WTC11 (cell line): ENCODE measurements around the gene ATP9A. TPM values are rescaled to one million over a fixed set of nuclear protein-coding genes. Genes with fewer than 3 reads are reported as not detected.
A peak's percentile ranks its signal among the peaks of the same experiment; 100 is the strongest.

Experiments used
- ATAC-seq: fragments of 200-7000 bp; cut with Tn5 transposase; 2 replicates; pipeline ENCODE4 v1.10.0; 2021; ENCODE audit warnings: mild to moderate bottlenecking, moderate library complexity
- CTCF ChIA-PET: fragments of 300-600 bp; sonication (Branson Sonifier 250); formaldehyde crosslinking; loops from one replicate; lab custom pipeline; 2021; ENCODE audit warnings: antibody characterized with exemption; lab: Charles Lee
- POLR2A ChIA-PET: fragments of 350-600 bp; sonication (Branson Sonifier 250); formaldehyde crosslinking; loops from one replicate; lab custom pipeline; 2021; ENCODE audit warnings: antibody characterized with exemption; lab: Charles Lee
- DNase-seq: peaks from one replicate; pipeline ENCODE4 v3.0.0; 2021; ENCODE audit warnings: low spot score
- H3K27ac Mint-ChIP-seq: 2 replicates; pipeline ENCODE4 v1.8.0; 2021; ENCODE audit warnings: mixed read lengths
- H3K27me3 Mint-ChIP-seq: 2 replicates; pipeline ENCODE4 v1.8.0; 2021; ENCODE audit warnings: low read depth, mild to moderate bottlenecking, moderate library complexity, mixed read lengths
- H3K36me3 Mint-ChIP-seq: 2 replicates; pipeline ENCODE4 v1.8.0; 2021; ENCODE audit warnings: mixed read lengths
- H3K4me1 Mint-ChIP-seq: 2 replicates; pipeline ENCODE4 v1.8.0; 2022; ENCODE audit warnings: mixed read lengths
- H3K4me3 Mint-ChIP-seq: 2 replicates; pipeline ENCODE4 v1.8.0; 2021; ENCODE audit warnings: mild to moderate bottlenecking, moderate library complexity, mixed read lengths
- H3K9me3 Mint-ChIP-seq: 2 replicates; pipeline ENCODE4 v1.8.0; 2021; ENCODE audit warnings: mixed read lengths
- AR ChIP-seq: fragments of 250-450 bp; sonication (Bioruptor Pico); IDR thresholded peaks from 2 replicates; pipeline ENCODE4 v1.9.0; 2021; ENCODE audit warnings: mild to moderate bottlenecking
- ATF3 ChIP-seq: sonication (generic); formaldehyde crosslinking; conservative IDR thresholded peaks from 2 replicates; pipeline ENCODE4 v1.8.1; 2022; ENCODE audit warnings: mild to moderate bottlenecking, missing genetic modification reagents
- ATF6 ChIP-seq: sonication (generic); formaldehyde crosslinking; IDR thresholded peaks from 2 replicates; pipeline ENCODE4 v1.8.1; 2023; ENCODE audit warnings: mild to moderate bottlenecking, missing genetic modification reagents
- CTCF ChIP-seq: fragments of 200-600 bp; IDR thresholded peaks from 2 replicates; pipeline ENCODE4 v1.8.0; 2022; ENCODE audit warnings: antibody characterized with exemption
- E2F1 ChIP-seq: sonication (generic); formaldehyde crosslinking; IDR thresholded peaks from 2 replicates; pipeline ENCODE4 v1.8.0; 2022; ENCODE audit warnings: mild to moderate bottlenecking, missing genetic modification reagents
- ELF4 ChIP-seq: sonication (generic); formaldehyde crosslinking; IDR thresholded peaks from 2 replicates; pipeline ENCODE4 v1.8.1; 2022; ENCODE audit warnings: low read depth, mild to moderate bottlenecking, moderate library complexity, missing genetic modification reagents
- EMX1 ChIP-seq: fragments of 250-450 bp; sonication (Bioruptor Pico); IDR thresholded peaks from 2 replicates; pipeline ENCODE4 v1.8.0; 2021; ENCODE audit warnings: mild to moderate bottlenecking
- IRF2 ChIP-seq: sonication (generic); formaldehyde crosslinking; IDR thresholded peaks from 2 replicates; pipeline ENCODE4 v1.8.0; 2022; ENCODE audit warnings: low read depth, missing genetic modification reagents, borderline replicate concordance
- KAT7 ChIP-seq: sonication (generic); formaldehyde crosslinking; IDR thresholded peaks from 2 replicates; pipeline ENCODE4 v1.8.1; 2023; ENCODE audit warnings: missing genetic modification reagents, mild to moderate bottlenecking, borderline replicate concordance
- SMAD4 ChIP-seq: sonication (generic); formaldehyde crosslinking; IDR thresholded peaks from 2 replicates; pipeline ENCODE4 v1.8.0; 2022; ENCODE audit warnings: mild to moderate bottlenecking, missing genetic modification reagents
- TP53 ChIP-seq: sonication (generic); formaldehyde crosslinking; IDR thresholded peaks from 2 replicates; pipeline ENCODE4 v1.8.1; 2023; ENCODE audit warnings: mild to moderate bottlenecking, missing genetic modification reagents
- ZNF121 ChIP-seq: sonication (generic); formaldehyde crosslinking; IDR thresholded peaks from 2 replicates; pipeline ENCODE4 v1.8.0; 2023; ENCODE audit warnings: missing genetic modification reagents
- ZNF396 ChIP-seq: fragments of 250-450 bp; sonication (Bioruptor Pico); IDR thresholded peaks from 2 replicates; pipeline ENCODE4 v1.8.0; 2021; ENCODE audit warnings: mild to moderate bottlenecking, moderate library complexity, borderline replicate concordance
- ZNF416 ChIP-seq: fragments of 250-450 bp; sonication (Bioruptor Pico); IDR thresholded peaks from 2 replicates; pipeline ENCODE4 v1.9.0; 2021; ENCODE audit warnings: mild to moderate bottlenecking, inconsistent platforms
- ZNF512 ChIP-seq: sonication (generic); formaldehyde crosslinking; IDR thresholded peaks from 2 replicates; pipeline ENCODE4 v1.8.1; 2022; ENCODE audit warnings: missing genetic modification reagents, borderline replicate concordance
- ZNF532 ChIP-seq: fragments of 250-450 bp; sonication (Bioruptor Pico); IDR thresholded peaks from 2 replicates; pipeline ENCODE4 v1.9.0; 2021; ENCODE audit warnings: mild to moderate bottlenecking, borderline replicate concordance
- ZNF671 ChIP-seq: fragments of 250-450 bp; sonication (Bioruptor Pico); IDR thresholded peaks from 2 replicates; pipeline ENCODE4 v1.8.0; 2021; ENCODE audit warnings: mild to moderate bottlenecking
- total RNA-seq: library from RNA; stranded (reverse); gene quantifications from 3 replicates; pipeline ENCODE4 v1.2.3, GENCODE V29; 2021

Gene ATP9A
- total RNA-seq, 1 experiment from 2014 or later: 5.0 TPM

- Mint-ChIP-seq H3K9me3 (no peaks in the 10 kb centered on the region), H3K27ac (no peak overlapping the region; the same call in 1 of the 2 replicates), H3K27me3 (no peaks in the 10 kb centered on the region), H3K36me3 (no peaks in the 10 kb centered on the region), H3K4me3 (no peak overlapping the region), H3K4me1 (0 out of 2 replicates have a peak, but pooled peaks cover 5% of the 10 kb centered on the region)
- DNase-seq: no peak
- CTCF ChIA-PET: interaction anchor here (0.7 to 1.9 kb wide), 3 partner anchors 9 to 70 kb away, joined by 3 to 13 read pairs (median 3); no protein-coding TSS in a partner anchor
- peak; percentile 60 for ATAC-seq
- no peak for TF ChIP-seq ZNF532
- no peak for TF ChIP-seq ELF4
- TF ChIP-seq AR: no peak
- TF ChIP-seq ZNF416 (CRISPR knock-in tag): no peak
- TF ChIP-seq ATF3 (CRISPR knock-in tag): no peak
- TF ChIP-seq SMAD4 (CRISPR knock-in tag): no peak
- TF ChIP-seq ZNF671 (CRISPR knock-in tag): no peak
- no peak for TF ChIP-seq IRF2
- no peak for TF ChIP-seq CTCF
- no peak for TF ChIP-seq ZNF121 (CRISPR knock-in tag)
- TF ChIP-seq KAT7: no peak
- TF ChIP-seq ATF6: no peak
- TF ChIP-seq ZNF512 (CRISPR knock-in tag): no peak
- TF ChIP-seq ZNF396 (CRISPR knock-in tag): no peak
- no peak for TF ChIP-seq TP53 (CRISPR knock-in tag)
- TF ChIP-seq E2F1 (CRISPR knock-in tag): no peak
- no peak for TF ChIP-seq EMX1 (CRISPR knock-in tag)
- POLR2A ChIA-PET: no interaction called here
These were observed 79.5 kb downstream of the ATP9A start for GRCh38 chr20:51688600-51689244.
